Effector memory CD4-positive, alpha-beta T cell (primary cell): Measurements from ENCODE around the gene HEG1.

ENCODE experiments used
- DNase-seq, 3 donors: peaks; one replicate each; pipeline ENCODE4 v3.0.0-alpha.2; 2020
- H3K27ac ChIP-seq: 2 replicates; pipeline ENCODE4 v1.7.0; 2013; ENCODE audit warnings: mild to moderate bottlenecking, low read length, moderate library complexity; ENCODE audit not compliant: insufficient read depth, poor library complexity, severe bottlenecking
- H3K27me3 ChIP-seq: replicated peaks from 2 replicates; pipeline ENCODE4 v1.7.0; 2013; ENCODE audit warnings: mild to moderate bottlenecking, low read length; ENCODE audit not compliant: insufficient read depth, control insufficient read depth, poor library complexity, severe bottlenecking
- H3K36me3 ChIP-seq: 2 replicates; pipeline ENCODE4 v1.7.0; 2013; ENCODE audit warnings: mild to moderate bottlenecking, low read length, moderate library complexity; ENCODE audit not compliant: control insufficient read depth, insufficient read depth
- H3K4me1 ChIP-seq: 2 replicates; pipeline ENCODE4 v1.7.0; 2013; ENCODE audit warnings: low read length, mild to moderate bottlenecking; ENCODE audit not compliant: control insufficient read depth, insufficient read depth, poor library complexity, severe bottlenecking
- H3K4me3 ChIP-seq: 2 replicates; pipeline ENCODE4 v1.7.0; 2013; ENCODE audit warnings: low read length, low read depth, mild to moderate bottlenecking; ENCODE audit not compliant: insufficient read depth, poor library complexity, severe bottlenecking
- H3K9me3 ChIP-seq: 2 replicates; pipeline ENCODE4 v1.7.0; 2013; ENCODE audit warnings: mild to moderate bottlenecking, low read length, moderate library complexity; ENCODE audit not compliant: control insufficient read depth

The HEG1 gene

DNA sequence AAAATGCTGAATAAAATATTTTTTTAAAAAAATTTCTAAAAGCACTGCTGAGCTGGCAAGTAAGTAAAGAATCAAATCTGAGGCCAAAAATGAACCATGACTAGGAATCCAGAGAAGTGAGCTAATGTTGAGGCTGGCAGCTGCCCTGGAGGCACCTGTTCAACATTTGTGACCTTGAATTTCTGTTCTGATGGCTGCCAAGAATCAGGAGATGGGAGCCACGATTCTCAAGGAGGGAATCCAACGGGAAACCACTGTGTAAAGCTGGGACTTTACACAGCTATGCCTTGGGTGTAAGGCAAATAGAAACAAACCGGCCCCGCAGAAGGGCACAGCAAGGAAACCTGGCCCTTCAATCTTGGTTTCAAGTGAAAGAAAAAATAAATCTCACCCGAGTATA lies 22.7 kb downstream of the HEG1 start:
- no peak overlapping the region for H3K4me3 ChIP-seq
- no peak overlapping the region for H3K27ac ChIP-seq
- H3K27me3 ChIP-seq, result no peaks in the 10 kb centered on the region
- peaks cover 8% of the 10 kb centered on the region for H3K36me3 ChIP-seq
- no peak for DNase-seq
- peaks cover 5% of the 10 kb centered on the region for H3K4me1 ChIP-seq
- no peaks in the 10 kb centered on the region for H3K9me3 ChIP-seq

DNA sequence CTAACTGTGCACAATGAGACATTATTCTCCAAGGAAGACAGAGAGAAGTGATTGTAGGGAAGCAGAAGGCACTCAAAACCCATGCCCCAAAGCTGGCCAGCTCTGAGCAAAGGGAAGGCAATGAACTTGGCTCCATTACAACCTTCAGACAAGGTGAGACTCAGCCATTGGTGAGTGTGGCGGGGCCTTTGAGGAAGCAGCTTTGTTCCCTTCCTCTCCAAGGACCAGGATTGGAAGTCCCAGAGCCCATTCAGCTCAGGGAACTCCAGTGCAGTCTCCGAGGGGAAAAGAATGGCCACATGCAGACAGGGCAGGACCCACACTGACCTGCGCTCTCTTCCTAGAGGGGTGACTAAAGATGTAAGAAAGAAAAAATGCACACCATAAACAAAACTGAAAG lies 23.1 kb downstream of the HEG1 start:
- H3K9me3 ChIP-seq, result no peaks in the 10 kb centered on the region
- H3K27me3 ChIP-seq, result no peaks in the 10 kb centered on the region
- no peak overlapping the region for H3K27ac ChIP-seq
- DNase-seq, result no peak
- no peak overlapping the region for H3K4me3 ChIP-seq
- peaks cover 12% of the 10 kb centered on the region for H3K36me3 ChIP-seq
- H3K4me1 ChIP-seq, result peaks cover 5% of the 10 kb centered on the region

DNA sequence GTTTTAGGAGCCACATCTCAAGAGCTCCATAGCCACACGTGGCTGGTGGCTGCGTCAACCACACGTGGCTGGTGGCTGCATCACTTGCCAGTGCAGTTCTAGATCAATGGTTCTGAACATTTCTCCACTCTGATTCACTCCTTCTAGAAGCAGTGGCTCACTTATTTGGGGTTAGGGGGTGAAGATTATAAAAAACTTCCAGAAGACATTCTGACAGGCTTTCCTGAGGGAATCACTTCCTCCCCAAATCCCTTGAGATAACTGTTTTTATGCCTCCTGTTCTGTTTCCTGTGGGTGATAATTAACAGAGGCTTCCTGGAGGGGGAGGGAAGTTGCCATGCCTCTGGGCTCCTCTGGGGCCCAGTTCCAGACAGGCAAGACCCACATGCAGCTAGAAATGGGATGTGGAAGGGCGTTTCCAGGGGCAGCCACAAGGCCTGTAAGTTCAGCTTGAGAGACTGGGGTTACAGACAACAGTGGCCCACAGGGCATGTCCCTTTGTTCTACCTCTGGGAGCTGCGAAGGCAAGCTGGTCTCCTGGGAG lies 23.6 kb downstream of the HEG1 start:
- Histone ChIP-seq H3K27ac (no peak overlapping the region), H3K27me3 (no peaks in the 10 kb centered on the region), H3K9me3 (no peaks in the 10 kb centered on the region), H3K4me3 (no peak overlapping the region), H3K36me3 (peaks cover 17% of the 10 kb centered on the region), H3K4me1 (peaks cover 5% of the 10 kb centered on the region)
- no peak for DNase-seq

GRCh38 chr3:125031544-125031943 lies 24.3 kb downstream of the HEG1 start:
- H3K4me3 ChIP-seq, result no peak overlapping the region
- H3K9me3 ChIP-seq, result no peaks in the 10 kb centered on the region
- H3K27ac ChIP-seq, result no peak overlapping the region
- DNase-seq, result no peak
- peaks cover 20% of the 10 kb centered on the region for H3K36me3 ChIP-seq
- H3K4me1 ChIP-seq, result peaks cover 5% of the 10 kb centered on the region
- no peaks in the 10 kb centered on the region for H3K27me3 ChIP-seq

DNA sequence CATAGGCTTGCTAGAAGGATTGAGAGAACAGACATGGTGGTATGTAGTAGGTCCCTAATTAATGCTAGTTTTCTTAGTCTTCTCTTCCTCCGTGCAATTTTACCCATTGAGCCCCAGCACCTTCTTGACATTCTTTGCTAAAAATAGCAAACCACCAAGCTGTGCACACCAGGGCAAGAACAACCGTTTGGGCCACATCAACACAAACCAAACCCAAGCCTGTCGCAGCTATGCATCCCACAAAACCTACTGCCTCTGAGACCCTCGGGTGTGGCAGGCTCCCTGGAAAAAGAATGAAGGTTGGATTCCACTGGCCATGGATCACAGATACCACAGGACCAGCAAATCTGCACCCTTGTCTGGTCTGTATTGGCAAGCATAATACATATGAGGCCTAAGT lies 27.1 kb downstream of the HEG1 start:
- Histone ChIP-seq H3K9me3 (no peaks in the 10 kb centered on the region), H3K36me3 (peaks cover 25% of the 10 kb centered on the region), H3K27me3 (no peaks in the 10 kb centered on the region), H3K4me1 (peaks cover 17% of the 10 kb centered on the region), H3K4me3 (no peak overlapping the region), H3K27ac (no peak overlapping the region)
- no peak for DNase-seq

DNA sequence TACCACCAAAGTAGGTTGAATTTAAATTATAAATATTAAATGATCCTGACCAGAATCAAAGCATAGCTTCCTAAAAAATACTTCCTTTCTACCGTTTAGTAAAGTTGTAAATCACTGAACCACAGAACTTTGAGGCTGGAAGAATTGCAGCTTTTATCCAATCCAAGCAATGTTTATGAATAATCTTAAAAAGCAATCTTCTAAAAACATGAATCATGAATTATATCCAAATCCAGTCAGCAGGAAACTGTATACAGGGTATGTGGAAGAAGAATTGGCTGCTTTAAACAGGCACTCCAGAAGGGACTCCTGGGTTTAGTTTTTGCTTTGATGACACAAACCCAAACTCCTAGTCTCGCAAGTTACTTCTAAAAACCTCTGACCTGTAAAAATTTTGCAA lies 30.2 kb downstream of the HEG1 start:
- Histone ChIP-seq H3K9me3 (no peaks in the 10 kb centered on the region), H3K27me3 (no peaks in the 10 kb centered on the region), H3K4me3 (no peak overlapping the region), H3K4me1 (peaks cover 15% of the 10 kb centered on the region), H3K36me3 (peaks cover 30% of the 10 kb centered on the region), H3K27ac (no peak overlapping the region)
- no peak for DNase-seq

DNA sequence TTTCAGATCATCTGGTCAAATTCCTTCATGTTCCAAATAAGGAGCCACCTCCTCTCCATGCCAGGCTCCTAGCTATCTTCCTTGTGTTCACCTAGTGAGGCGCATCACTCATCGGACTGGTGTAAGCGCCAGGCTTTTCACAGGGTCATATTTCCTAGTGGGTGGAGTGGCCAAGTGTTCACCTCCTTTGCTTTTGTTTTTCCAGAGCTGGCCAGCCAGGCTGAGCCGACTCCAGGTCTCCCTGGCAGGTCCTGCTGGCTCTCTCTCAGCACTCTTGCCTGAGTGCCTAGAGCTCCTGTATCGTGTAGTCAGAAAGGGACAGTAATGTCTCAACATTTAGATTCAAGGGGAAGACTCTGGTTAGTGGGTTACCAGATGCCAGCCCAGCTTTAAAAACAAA lies 31.0 kb downstream of the HEG1 start:
- peaks cover 37% of the 10 kb centered on the region for H3K36me3 ChIP-seq
- no peak overlapping the region for H3K4me3 ChIP-seq
- H3K27me3 ChIP-seq, result no peaks in the 10 kb centered on the region
- DNase-seq, result no peak
- H3K27ac ChIP-seq, result no peak overlapping the region
- peaks cover 15% of the 10 kb centered on the region for H3K4me1 ChIP-seq
- H3K9me3 ChIP-seq, result no peaks in the 10 kb centered on the region

- Histone ChIP-seq H3K9me3 (no peaks in the 10 kb centered on the region), H3K27me3 (no peaks in the 10 kb centered on the region), H3K4me1 (peaks cover 15% of the 10 kb centered on the region), H3K27ac (no peak overlapping the region), H3K36me3 (peaks cover 42% of the 10 kb centered on the region), H3K4me3 (no peak overlapping the region)
- no peak for DNase-seq
Observed at GRCh38 chr3:125023833-125024555, 31.8 kb downstream of the HEG1 start.

DNA sequence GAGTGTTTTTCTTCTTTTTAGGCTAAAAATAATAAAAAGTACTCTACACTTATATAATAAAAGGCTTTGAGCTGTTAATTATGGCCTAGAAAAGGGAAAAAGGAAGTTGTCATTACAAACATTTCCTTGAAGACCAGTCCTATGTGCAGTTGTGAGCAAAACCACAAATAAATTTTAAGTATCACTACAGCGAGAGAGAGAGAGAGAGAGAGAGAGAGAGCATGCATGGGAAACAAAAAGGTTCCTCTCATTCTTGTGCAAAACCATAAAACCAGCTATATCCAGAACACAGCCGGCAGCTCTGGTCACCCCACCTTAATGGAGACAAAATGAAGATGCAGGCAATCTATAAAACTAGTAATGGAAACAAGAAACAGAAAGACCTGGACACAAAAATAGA lies 33.6 kb downstream of the HEG1 start:
- Histone ChIP-seq H3K9me3 (no peaks in the 10 kb centered on the region), H3K27me3 (no peaks in the 10 kb centered on the region), H3K4me1 (peaks cover 15% of the 10 kb centered on the region), H3K4me3 (no peak overlapping the region), H3K27ac (no peak overlapping the region), H3K36me3 (peaks cover 35% of the 10 kb centered on the region)
- no peak for DNase-seq

DNA sequence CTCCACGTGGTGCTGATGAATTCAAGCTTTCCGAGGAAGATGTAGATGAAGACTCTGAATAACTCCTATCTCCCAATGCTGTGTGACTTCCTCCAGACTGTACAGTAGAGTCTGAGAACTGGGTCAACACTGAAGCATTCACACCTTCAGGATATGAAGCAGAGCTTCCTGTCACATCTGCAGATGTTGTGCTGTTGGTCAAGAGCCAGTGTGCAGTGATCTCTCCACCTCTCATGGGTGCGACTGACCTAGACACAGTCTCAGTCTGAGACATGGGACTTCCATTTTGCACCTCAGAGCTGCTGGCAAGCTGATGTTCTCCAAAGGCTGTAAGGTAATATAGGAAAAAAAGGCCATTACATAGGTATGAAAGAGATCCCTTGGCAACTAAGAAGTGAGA lies 36.5 kb downstream of the HEG1 start:
- no peaks in the 10 kb centered on the region for H3K9me3 ChIP-seq
- H3K4me3 ChIP-seq, result no peak overlapping the region
- peak in 1 of 3 donors; percentile 4 for DNase-seq
- peaks cover 8% of the 10 kb centered on the region for H3K4me1 ChIP-seq
- H3K27me3 ChIP-seq, result no peaks in the 10 kb centered on the region
- no peak overlapping the region for H3K27ac ChIP-seq
- peaks cover 47% of the 10 kb centered on the region for H3K36me3 ChIP-seq
